ENCODE data around the gene DYSF. TPM values are rescaled to one million over a fixed set of nuclear protein-coding genes. Genes with fewer than 3 reads are reported as not detected.

The DYSF gene
- total RNA-seq, 1 donor from 2014 or later, result 15.2 TPM

GRCh38 chr2:71530211-71530610 lies 76.8 kb downstream of the DYSF start:
- DNase-seq (ENCODE audit: low spot score), result no peak

GRCh38 chr2:71530641-71531332 lies 77.4 kb downstream of the DYSF start:
- no peak for DNase-seq (ENCODE audit: low spot score)

GRCh38 chr2:71531522-71532047 lies 78.2 kb downstream of the DYSF start:
- no peak for DNase-seq (ENCODE audit: low spot score)

GRCh38 chr2:71532327-71532726 lies 79.0 kb downstream of the DYSF start:
- DNase-seq (ENCODE audit: low spot score), result no peak

DNA sequence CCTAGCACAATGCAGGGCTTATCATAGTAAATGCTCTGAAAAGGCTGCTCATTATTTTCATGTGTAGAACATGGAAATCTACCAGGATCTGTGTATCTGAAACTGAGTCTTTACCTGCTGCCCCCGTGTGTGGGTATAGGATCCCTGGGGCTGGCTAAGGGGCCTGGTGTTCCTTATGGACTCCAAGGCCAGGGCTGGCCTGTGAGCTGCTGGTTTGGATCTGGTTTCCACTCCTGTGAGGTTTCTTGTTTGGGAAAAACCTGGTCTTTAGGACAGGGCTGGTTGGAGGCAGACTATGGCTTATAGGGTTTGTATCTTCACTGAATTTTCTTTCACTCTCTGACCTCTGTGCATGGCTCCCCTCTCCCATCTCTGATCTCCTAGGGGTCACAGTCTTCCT lies 80.8 kb downstream of the DYSF start:
- no peak for DNase-seq (ENCODE audit: low spot score)

- no peak for DNase-seq (ENCODE audit: low spot score)
These were observed 81.5 kb downstream of the DYSF start for GRCh38 chr2:71534826-71535225.

DNA sequence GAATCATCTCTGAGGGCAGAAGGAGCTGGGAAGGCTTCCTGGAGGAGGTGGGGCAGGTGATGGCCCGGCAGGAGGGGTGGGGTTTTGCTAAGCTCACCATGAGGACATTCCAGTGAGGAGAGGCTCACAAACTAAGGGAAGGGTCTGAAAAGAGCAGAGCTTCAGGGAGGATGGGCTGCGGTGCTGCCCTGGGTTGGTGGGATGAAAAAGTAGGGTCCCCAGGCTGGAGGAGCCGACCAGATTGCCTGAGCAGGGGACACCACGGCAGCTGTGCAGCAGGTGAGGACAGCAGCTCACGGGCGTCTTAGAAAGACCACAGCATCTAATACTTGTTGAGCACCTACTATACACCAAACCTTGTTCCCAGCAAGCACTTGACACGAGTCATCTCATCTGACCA lies 82.2 kb downstream of the DYSF start:
- no peak for DNase-seq (ENCODE audit: low spot score)

DNA sequence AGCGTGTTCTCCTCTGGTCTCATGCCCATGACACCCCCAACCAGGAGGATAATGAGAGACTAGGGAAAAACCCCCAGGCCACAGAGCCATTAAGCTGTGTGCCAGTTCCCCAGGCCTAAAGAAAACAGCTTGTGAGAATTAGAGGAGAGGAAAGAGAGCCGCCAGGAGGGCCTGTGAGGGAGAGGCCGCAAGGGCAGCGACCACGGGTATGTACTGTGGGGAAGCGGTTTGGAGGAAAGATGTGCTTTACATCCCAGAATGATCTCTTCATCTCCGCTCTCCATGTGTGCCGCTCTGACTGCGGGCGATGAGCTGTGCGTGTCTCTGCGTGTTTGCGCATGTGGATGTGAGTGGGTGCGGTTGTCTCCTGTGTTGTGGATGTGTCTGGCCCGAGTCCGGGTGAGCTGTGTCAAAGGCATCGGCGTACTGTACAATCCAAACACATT lies 82.9 kb downstream of the DYSF start:
- DNase-seq (ENCODE audit: low spot score), result no peak

DNA sequence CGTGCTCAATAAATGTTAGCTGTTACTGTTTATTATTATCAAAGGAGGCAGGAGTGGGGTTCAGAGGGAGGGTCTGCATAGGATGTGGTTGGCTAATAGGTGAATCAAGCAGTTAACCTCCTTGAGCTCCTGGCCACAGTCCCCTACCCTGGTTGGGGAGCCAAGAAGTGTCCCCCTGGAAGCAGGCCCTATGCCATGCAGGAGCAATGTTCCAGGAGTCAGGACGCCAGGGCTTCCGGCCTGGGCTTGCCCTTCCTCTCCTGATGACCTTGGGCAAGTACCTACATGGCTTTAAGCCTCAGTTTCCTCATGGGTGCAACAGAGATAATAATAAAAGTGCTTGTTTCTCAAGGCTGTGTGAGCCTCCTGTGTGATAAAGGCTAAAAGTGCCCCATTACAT lies 84.9 kb downstream of the DYSF start:
- DNase-seq (ENCODE audit: low spot score), result no peak

DNA sequence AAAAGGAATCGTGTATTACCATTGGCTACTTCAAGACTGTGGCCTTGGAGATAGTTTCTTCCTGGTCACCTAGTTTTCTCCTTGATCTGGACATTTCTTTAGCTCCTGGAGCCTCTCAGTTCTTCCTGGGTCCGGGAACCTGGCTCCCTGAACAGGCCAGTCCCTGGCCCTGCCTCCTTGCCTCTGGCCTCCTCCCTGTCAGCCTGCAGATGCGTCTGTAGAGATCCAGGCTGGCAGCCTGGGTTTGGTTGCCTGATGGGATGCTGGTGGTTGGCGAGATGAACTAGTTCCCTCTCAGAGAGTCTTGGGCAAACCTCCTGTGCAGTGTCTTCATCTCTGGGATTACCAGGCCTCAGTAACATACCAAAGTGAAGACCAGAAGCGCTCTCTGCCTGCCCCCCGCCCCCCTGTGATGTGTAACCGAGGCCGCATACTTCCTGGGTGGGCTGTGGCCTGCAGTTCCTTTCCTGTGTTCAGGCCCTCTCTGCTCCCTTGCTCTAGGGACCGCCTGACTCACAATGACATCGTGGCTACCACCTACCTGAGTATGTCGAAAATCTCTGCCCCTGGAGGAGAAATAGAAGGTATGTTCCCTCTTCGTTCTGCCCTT lies 85.4 kb downstream of the DYSF start:
- no peak for DNase-seq (ENCODE audit: low spot score)

GRCh38 chr2:71540818-71541217 lies 87.5 kb downstream of the DYSF start:
- no peak for DNase-seq (ENCODE audit: low spot score)

DNA sequence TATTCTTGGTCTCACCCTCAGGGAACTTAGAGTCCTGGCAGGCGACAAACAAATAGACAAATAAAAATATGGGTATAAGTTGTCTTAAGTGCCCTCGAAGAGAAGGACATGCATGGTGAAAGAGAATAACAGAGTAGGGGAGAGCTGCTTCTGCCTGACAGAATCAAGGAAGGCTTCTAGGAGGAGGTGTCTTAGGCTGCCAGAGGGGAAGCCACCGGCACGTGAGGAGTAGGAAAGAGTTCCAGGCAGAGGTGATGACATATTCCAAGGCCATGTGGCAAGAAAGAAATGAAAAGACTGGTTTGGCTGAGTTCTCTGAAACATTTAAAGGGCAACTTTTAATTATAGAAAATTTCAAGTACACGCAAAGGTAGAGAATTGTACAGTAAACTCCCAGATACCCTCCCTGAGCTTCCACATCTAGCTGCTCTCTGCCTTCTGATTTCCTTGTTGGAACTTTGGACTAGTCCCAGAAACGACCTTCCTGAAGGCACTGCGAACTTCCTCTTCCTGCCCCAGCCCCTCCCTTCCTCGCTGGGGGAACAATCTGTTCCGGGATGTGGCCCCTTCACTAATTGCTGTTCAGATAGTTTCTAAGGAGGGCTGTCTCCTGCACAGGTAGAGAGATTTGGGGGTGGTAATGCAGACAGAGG lies 91.7 kb downstream of the DYSF start:
- DNase-seq (ENCODE audit: low spot score), result no peak

DNA sequence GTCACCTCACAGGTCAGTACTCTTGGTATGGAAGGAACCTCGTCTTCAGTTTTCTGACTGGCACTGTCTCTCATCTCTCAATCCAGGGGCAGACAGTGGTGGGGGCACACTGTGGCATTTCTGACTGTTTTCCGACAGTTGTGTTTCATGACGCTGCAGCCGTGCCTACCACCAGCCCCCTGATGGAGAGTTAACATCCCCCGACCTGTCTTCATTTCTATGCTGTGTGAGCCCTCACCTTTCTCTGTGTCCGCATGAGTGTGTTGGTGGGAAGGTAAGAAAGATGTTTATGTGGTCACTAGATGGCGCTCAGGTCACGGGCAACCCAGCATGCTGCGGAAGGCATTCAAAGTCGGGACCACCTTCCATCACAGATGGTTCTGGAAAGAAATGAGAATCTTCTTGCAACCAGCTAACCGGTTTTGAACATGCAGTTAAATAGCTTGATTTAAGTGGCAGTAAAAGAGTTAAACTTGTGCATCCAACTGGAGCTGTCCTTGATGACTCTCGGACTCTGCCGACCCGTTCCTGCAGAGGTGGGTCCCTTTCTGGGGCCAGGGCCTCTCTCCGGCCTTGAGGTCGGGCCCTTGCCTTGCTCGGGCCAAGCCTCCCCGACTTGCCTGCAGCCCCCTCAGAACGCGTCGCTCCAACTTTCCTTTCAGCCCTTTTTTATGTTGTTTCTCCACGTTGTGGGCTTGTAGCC lies 92.4 kb downstream of the DYSF start:
- no peak for DNase-seq (ENCODE audit: low spot score)

- DNase-seq (ENCODE audit: low spot score), result no peak
These were observed 92.9 kb downstream of the DYSF start for GRCh38 chr2:71546275-71546638.

DNA sequence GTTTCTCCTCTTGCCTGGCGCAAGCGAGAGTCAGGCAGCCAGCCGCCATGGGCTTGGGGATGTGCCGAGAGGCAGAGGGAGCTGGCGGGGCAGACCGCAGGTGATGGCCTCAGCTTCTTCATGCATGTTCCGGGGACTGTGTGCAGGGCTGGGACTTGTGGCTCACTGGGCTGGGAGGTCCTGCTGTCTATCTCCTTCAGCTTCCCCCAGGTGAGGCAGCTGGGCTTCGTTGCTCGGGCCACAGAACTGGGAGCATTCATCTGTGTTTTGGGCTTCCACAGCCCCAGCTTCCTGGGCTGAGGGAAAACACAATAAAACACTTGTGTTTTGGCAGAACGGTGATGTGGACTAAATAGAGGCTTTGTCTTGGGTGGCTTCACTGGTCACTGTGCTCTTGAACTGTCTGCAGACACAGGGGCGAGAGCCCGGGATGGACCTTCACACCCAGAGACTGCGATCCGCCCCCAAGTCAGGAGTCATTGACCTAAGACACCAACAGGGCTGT lies 93.5 kb downstream of the DYSF start:
- DNase-seq (ENCODE audit: low spot score), result no peak

DNA sequence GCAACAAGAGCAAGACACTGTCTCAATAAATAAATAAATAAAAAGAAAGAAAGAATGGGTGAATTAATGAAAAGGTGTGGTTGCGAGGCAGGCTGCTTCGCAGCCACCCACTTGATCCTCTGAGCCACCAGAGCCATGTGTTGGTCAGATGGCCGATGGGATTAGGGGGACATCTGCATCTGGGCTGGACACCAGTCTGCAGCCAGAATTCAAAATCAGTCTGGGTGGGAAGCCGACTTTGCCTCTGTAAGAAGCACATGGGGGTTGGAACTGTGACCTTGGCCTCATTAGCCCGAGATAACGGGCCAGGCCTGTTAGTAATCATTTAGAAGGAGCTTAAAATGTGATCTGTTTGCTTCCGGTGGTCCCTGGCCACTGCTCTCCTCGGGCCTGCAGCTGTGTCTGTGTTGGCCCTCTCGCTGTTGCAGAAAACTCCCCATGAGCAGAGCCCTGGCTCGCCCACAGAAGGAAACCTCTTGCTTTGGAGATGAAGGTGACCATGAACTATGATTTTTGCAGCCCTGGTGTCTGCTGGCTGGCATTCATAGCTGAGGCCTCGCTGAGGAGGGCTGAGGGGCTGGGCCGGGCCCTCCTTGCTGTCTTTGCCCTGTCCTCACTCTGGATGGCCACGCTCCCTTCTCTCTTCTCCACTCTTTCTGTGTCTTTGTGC lies 94.4 kb downstream of the DYSF start:
- DNase-seq (ENCODE audit: low spot score), result no peak

GRCh38 chr2:71548646-71549425 lies 95.5 kb downstream of the DYSF start:
- peak; percentile 66 for DNase-seq (ENCODE audit: low spot score)

DNA sequence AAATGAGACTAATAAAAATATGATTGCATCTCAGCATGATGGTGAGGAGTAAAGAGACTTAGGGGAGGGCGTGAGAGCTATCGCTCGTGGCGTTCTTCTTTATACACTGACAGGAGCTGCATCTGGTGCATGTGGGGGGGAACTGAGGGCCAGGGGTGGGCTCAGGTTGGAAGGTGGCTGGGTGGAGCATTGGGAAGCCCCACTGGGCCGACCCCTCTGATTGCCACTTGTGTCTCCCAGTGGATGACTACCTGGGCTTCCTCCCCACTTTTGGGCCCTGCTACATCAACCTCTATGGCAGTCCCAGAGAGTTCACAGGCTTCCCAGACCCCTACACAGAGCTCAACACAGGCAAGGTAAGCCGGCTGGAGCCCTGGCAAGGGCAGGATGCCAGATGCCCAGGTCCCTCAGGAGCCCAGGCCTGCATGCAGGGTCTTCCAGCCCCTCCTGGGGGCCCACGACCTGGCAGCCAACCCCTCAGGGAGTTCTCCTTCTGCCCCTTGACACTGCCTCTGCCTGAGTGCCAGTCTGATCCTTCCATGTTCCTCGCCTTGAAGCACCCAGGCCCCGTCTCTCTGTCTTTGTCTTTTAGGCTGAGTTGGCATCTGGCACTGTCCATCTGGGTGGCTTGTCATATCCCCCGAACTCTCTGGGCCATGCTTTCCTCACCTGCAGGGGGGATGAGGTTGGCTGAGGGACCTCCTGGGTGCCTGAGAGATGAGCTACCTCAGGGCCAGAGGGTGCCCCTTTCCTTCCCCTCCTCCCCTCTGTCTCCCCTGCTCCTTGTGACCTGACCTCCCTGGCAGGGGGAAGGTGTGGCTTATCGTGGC lies 97.7 kb downstream of the DYSF start:
- no peak for DNase-seq (ENCODE audit: low spot score)

GRCh38 chr2:71551631-71551915 lies 98.2 kb downstream of the DYSF start:
- DNase-seq (ENCODE audit: low spot score), result no peak

DNA sequence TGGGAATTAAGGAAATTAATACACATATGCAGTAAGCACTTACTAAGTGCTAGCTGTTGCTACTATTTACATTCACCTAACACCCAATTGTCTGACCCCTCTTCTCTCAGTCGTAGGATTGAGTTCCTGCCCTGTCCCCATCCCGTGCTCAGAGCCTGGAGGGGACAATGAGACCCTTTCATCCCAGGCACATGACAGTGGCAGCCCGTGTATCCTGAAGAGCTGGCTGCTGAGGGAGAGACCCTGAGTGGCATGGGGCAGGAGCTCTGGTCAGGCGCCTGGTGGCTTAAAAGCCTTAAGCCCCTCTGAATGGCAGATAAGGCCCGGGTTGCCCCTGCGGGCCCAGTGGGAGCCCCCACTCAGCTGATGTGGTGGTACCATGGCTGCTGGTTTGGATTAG lies 99.0 kb downstream of the DYSF start:
- DNase-seq (ENCODE audit: low spot score), result no peak
